Endothelial cell of umbilical vein (primary cell): ENCODE results near the gene PRR18. TPM values are rescaled to one million over a fixed set of nuclear protein-coding genes. Genes with fewer than 3 reads are reported as not detected.

ENCODE experiments used
- BruUV-seq: library from RNA; stranded (reverse); fragments of 400-500 nt; replicated peaks from 2 replicates; lab custom pipeline; 2021; lab: Mats Ljungman, UMichigan
- CTCF ChIA-PET: fragments of 300-600, 350-600 bp; sonication (Branson Sonifier 250); formaldehyde crosslinking; loops from one replicate; lab custom pipeline; 2021; ENCODE audit warnings: antibody characterized with exemption, inconsistent platforms; lab: Charles Lee
- POLR2A ChIA-PET: fragments of 300-600, 350-600 bp; sonication (Branson Sonifier 250); formaldehyde crosslinking; loops from one replicate; lab custom pipeline; 2021; ENCODE audit warnings: antibody characterized with exemption, inconsistent platforms; lab: Charles Lee
- DNase-seq: peaks from one replicate; pipeline ENCODE4 v3.0.0-alpha.2; 2011; ENCODE audit warnings: low read depth, low spot score
- FAIRE-seq: peaks from 2 replicates; lab custom pipeline; 2011; peaks lifted over from hg19 to GRCh38; lab: Jason Lieb, UNC
- H2AFZ ChIP-seq: 2 replicates; pipeline ENCODE4 v1.6.0; 2012; ENCODE audit warnings: low read depth, low read length, control low read depth, inconsistent platforms
- H3K27ac ChIP-seq: 2 replicates; pipeline ENCODE4 v1.5.1; 2011; ENCODE audit warnings: low read depth, mild to moderate bottlenecking, control low read depth, low read length, moderate library complexity; ENCODE audit not compliant: insufficient read depth
- H3K27me3 ChIP-seq, 2 experiments: 2 replicates each; pipeline versions ENCODE4 v1.6.0 to v1.6.1; 2011; ENCODE audit warnings: low read length in 2 of 2, mixed read lengths in 1 of 2; ENCODE audit not compliant: control insufficient read depth in 2 of 2, insufficient read depth in 2 of 2
- H3K36me3 ChIP-seq, 2 experiments: 2 replicates in 1 of 2; 3 replicates in 1 of 2; pipeline ENCODE4 v1.5.1; 2011; ENCODE audit warnings: low read length in 2 of 2, mild to moderate bottlenecking in 1 of 2, moderate library complexity in 1 of 2; ENCODE audit not compliant: control insufficient read depth in 2 of 2, insufficient read depth in 2 of 2; ENCODE audit errors: extremely low read depth in 1 of 2
- H3K4me1 ChIP-seq: 3 replicates; pipeline ENCODE4 v1.5.1; 2011; ENCODE audit warnings: mild to moderate bottlenecking, low read length; ENCODE audit not compliant: control insufficient read depth, insufficient read depth; ENCODE audit errors: extremely low read depth
- H3K4me2 ChIP-seq: 2 replicates; pipeline ENCODE4 v1.6.1; 2011; ENCODE audit warnings: low read length, control low read depth, mixed read lengths; ENCODE audit not compliant: insufficient read depth
- H3K4me3 ChIP-seq, 3 experiments: fragments of 200-600 bp in 1 of 3; sonication (generic), shearing (Covaris generic) in 1 of 3; replicated peaks in 1 of 3; 2 replicates each; pipeline ENCODE4 v1.5.1; 2011 to 2016; ENCODE audit warnings: control low read depth in 3 of 3, low read length in 3 of 3, mild to moderate bottlenecking in 2 of 3, inconsistent platforms in 1 of 3, low read depth in 1 of 3, moderate library complexity in 1 of 3; ENCODE audit not compliant: insufficient read depth in 1 of 3
- H3K79me2 ChIP-seq: 2 replicates; pipeline ENCODE4 v1.6.0; 2012; ENCODE audit warnings: low read length, inconsistent platforms; ENCODE audit not compliant: control insufficient read depth, insufficient read depth
- H3K9ac ChIP-seq: replicated peaks from 2 replicates; pipeline ENCODE3; 2011; ENCODE audit warnings: low read length, control low read depth; ENCODE audit not compliant: insufficient read depth; ENCODE audit errors: extremely low read depth
- H3K9me1 ChIP-seq: replicated peaks from 3 replicates; pipeline ENCODE4 v1.6.0; 2011; ENCODE audit warnings: mild to moderate bottlenecking, low read length; ENCODE audit not compliant: control insufficient read depth, insufficient read depth; ENCODE audit errors: extremely low read depth
- H3K9me3 ChIP-seq: replicated peaks from 2 replicates; pipeline ENCODE4 v1.5.1; 2012; ENCODE audit warnings: low read length, inconsistent platforms; ENCODE audit not compliant: control insufficient read depth, insufficient read depth
- H4K20me1 ChIP-seq: replicated peaks from 2 replicates; pipeline ENCODE3; 2011; ENCODE audit warnings: mild to moderate bottlenecking, low read length; ENCODE audit not compliant: control insufficient read depth, insufficient read depth; ENCODE audit errors: extremely low read depth
- EZH2 ChIP-seq: IDR thresholded peaks from 2 replicates; pipeline ENCODE4 v1.6.1; 2012; ENCODE audit warnings: borderline replicate concordance, low read depth, mild to moderate bottlenecking, moderate library complexity, low read length, inconsistent platforms; ENCODE audit not compliant: severe bottlenecking
- FOS ChIP-seq: IDR thresholded peaks from 2 replicates; pipeline ENCODE4 v1.6.1; 2011; ENCODE audit warnings: mild to moderate bottlenecking, low read length, moderate library complexity, borderline replicate concordance; ENCODE audit not compliant: insufficient read depth
- GATA2 ChIP-seq: IDR thresholded peaks from 2 replicates; pipeline ENCODE4 v1.7.0; 2011; ENCODE audit warnings: low read depth, mild to moderate bottlenecking, moderate library complexity, mixed read lengths, low read length; ENCODE audit not compliant: insufficient read length, insufficient read depth
- JUN ChIP-seq: IDR thresholded peaks from 2 replicates; pipeline ENCODE4 v1.6.1; 2011; ENCODE audit warnings: borderline replicate concordance, low read depth; ENCODE audit not compliant: insufficient read length, insufficient read depth
- MYC ChIP-seq: IDR thresholded peaks from one replicate; pipeline ENCODE4 v1.6.1; 2011; ENCODE audit warnings: mild to moderate bottlenecking, low read depth, low read length
- POLR2A ChIP-seq: IDR thresholded peaks from 2 replicates; pipeline ENCODE4 v1.6.1; 2012; ENCODE audit warnings: low read depth, mild to moderate bottlenecking, control low read depth, low read length
- POLR2AphosphoS5 ChIP-seq: IDR thresholded peaks from 2 replicates; pipeline ENCODE4 v1.6.1; 2012; ENCODE audit warnings: low read depth, mild to moderate bottlenecking, control low read depth, low read length, moderate library complexity; ENCODE audit not compliant: insufficient read depth
- dilution Hi-C: fragments of 300-500 bp; cut with MboI; formaldehyde crosslinking; loops from one replicate; pipeline ENCODE4 v1.15.0; 2019; ENCODE audit warnings: low sequenced_read_pairs; ENCODE audit not compliant: extremely low pct_ligation_motif_present
- intact Hi-C: fragments of 100-400 bp; cut with micrococcal nuclease; formaldehyde crosslinking; loops from one replicate; pipeline ENCODE4 v1.10.0; 2022
- polyA plus RNA-seq, 4 experiments: library from polyadenylated mRNA; depleted of rRNA in 3 of 4; stranded (reverse) in 3 of 4; unstranded in 1 of 4; fragments of >200 nt; gene quantifications; 2 replicates each; pipeline versions ENCODE4 v1.2.1 to v1.2.3, GENCODE V29; 2011 to 2012; ENCODE audit warnings: missing spikeins in 1 of 4
- total RNA-seq: library from RNA; stranded (reverse); gene quantifications from 2 replicates; pipeline ENCODE4 v1.2.3, GENCODE V29; 2021
- TF ChIP-seq, protein P1 (sequence below): IDR thresholded peaks from 2 replicates; pipeline ENCODE4 v1.6.1; 2011; ENCODE audit not compliant: insufficient read depth, insufficient read length
- TF ChIP-seq, protein P2 (sequence below), 2 donors: IDR thresholded peaks; 1 replicate in 1 of 2; 2 replicates in 1 of 2; pipeline ENCODE4 v1.5.1; 2011; ENCODE audit warnings: low read length in 2 of 2, mild to moderate bottlenecking in 2 of 2, moderate library complexity in 2 of 2, control low read depth in 1 of 2, inconsistent platforms in 1 of 2, low read depth in 1 of 2; ENCODE audit not compliant: insufficient read depth in 1 of 2; ENCODE audit errors: extremely low read depth in 1 of 2

PRR18 gene
- total and polyA plus RNA-seq, 2 donors (not counting 3 experiments of a cell fraction or from before 2014, with no cell fraction given) = not detected

DNA sequence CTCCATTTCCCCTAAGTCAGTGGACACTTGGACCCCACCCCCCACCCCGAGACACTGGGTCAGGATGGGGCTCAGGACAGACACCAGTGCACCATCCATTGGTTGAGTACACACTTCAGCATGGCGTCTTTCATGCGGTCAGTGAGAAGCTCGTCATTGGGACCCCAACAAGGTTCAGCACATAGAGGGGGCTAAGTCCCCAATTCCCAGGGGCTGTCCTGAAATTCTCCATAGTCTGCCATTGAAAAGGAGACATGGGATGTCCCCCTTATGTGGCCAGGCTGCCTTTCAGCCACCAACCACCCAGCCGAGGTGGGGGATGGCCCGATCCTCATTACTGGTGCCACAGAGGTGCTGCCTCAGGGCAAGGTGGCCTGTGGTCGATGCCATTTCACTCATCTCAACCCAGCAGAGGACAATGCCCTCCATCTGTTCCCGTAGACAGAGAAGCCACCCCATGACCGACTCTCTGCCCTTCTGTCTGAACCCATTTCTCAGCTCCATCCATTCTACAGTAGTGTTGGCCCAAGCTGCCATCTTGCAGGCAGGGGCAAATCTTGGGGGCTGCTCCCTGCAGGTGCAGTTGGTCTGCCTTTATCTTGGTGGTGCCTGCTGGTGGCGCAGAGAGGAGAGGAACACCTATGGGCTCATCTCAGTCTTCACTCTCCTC, 37.4 kb downstream of the PRR18 start:
- Histone ChIP-seq H3K9me1 (no peaks in the 10 kb centered on the region), H3K36me3 (no peaks in the 10 kb centered on the region), H3K27ac (no peak overlapping the region), H4K20me1 (no peaks in the 10 kb centered on the region), H3K9ac (no peak overlapping the region), H3K27me3 (peaks cover 8 to 23% of the 10 kb centered on the region in 2 experiments), H3K79me2 (no peaks in the 10 kb centered on the region), H3K4me2 (no peak overlapping the region), H2AFZ (no peak overlapping the region), H3K4me1 (no peaks in the 10 kb centered on the region), H3K4me3 (no peak overlapping the region), H3K9me3 (no peaks in the 10 kb centered on the region)
- dilution Hi-C loops = no loop called here
- no peak for DNase-seq
- TF ChIP-seq JUN = no peak
- no peak for TF ChIP-seq FOS
- no peak for TF ChIP-seq POLR2AphosphoS5
- FAIRE-seq = no peak
- BruUV-seq = no TSS peak
- CTCF ChIA-PET = interaction anchor here (1.7 kb wide), 1 partner anchor 130 kb away, joined by 5 read pairs; no protein-coding TSS in a partner anchor
- POLR2A ChIA-PET = no interaction called here
- intact Hi-C loops = loop anchor here (10.0 kb wide), 1 partner anchor 684 kb away; the partner anchor contains the start of gene RNASET2

DNA sequence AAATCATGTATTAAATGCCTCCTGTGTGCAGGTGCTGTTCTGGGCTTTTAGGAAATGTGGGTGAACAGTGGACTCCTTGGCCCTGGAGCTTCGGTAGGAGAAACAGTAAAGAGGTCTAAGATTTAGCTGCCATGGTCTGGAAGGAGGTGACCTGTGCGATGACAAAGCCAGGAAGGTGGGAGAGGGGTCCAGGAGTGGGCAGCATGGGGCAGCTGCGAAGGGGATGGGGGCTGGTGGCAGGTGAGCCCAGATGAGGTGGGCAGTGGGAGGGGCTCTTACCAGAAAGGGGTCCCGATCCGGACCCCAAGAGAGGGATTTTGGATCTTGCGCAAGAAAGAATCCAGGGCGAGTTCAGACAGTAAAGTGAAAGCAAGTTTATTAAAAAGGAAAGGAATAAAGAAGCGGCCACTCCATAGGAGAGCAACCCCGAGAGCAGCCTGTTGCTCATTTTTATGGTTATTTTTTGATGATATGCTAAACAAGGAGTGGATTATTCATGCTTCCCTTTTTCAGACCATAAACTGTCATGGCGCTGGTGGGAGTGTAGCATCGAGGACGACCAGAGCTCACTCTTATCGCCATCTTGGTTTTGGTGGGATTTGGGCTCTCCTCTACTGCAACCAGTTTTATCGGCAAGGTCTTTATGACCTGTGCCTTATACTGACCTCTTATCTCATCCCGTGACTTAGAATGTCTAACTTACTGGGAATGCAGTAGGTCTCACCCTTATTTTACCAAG, 38.7 kb downstream of the PRR18 start:
- intact Hi-C loops = loop anchor here (10.0 kb wide), 1 partner anchor 685 kb away; the partner anchor contains the start of gene RNASET2
- no peaks in the 10 kb centered on the region for H3K36me3 ChIP-seq
- no peak overlapping the region for H3K27ac ChIP-seq
- no peak overlapping the region for H2AFZ ChIP-seq
- TF ChIP-seq POLR2AphosphoS5 (no peak), MYC (no peak), POLR2A (no peak), JUN (no peak), FOS (no peak), GATA2 (no peak), EZH2 (no peak)
- TF ChIP-seq, protein P1, sequence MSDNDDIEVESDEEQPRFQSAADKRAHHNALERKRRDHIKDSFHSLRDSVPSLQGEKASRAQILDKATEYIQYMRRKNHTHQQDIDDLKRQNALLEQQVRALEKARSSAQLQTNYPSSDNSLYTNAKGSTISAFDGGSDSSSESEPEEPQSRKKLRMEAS = no peak
- TF ChIP-seq, protein P2, sequence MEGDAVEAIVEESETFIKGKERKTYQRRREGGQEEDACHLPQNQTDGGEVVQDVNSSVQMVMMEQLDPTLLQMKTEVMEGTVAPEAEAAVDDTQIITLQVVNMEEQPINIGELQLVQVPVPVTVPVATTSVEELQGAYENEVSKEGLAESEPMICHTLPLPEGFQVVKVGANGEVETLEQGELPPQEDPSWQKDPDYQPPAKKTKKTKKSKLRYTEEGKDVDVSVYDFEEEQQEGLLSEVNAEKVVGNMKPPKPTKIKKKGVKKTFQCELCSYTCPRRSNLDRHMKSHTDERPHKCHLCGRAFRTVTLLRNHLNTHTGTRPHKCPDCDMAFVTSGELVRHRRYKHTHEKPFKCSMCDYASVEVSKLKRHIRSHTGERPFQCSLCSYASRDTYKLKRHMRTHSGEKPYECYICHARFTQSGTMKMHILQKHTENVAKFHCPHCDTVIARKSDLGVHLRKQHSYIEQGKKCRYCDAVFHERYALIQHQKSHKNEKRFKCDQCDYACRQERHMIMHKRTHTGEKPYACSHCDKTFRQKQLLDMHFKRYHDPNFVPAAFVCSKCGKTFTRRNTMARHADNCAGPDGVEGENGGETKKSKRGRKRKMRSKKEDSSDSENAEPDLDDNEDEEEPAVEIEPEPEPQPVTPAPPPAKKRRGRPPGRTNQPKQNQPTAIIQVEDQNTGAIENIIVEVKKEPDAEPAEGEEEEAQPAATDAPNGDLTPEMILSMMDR (IDR thresholded peaks at IDR 0.05; ENCODE audit: extremely low read depth in 1 of 2, insufficient read depth in 1 of 2, low read depth in 1 of 2, low read length in 2 of 2) = no peak
- H3K27me3 ChIP-seq = peaks cover 11 to 23% of the 10 kb centered on the region in 2 experiments
- no peaks in the 10 kb centered on the region for H4K20me1 ChIP-seq
- H3K4me3 ChIP-seq = no peak overlapping the region
- no peak overlapping the region for H3K4me2 ChIP-seq
- no peaks in the 10 kb centered on the region for H3K9me1 ChIP-seq
- BruUV-seq = no TSS peak
- no peak for DNase-seq
- POLR2A ChIA-PET = no interaction called here
- no peak for FAIRE-seq
- H3K4me1 ChIP-seq = no peaks in the 10 kb centered on the region
- H3K9ac ChIP-seq = no peak overlapping the region
- no peaks in the 10 kb centered on the region for H3K79me2 ChIP-seq
- CTCF ChIA-PET = no interaction called here
- H3K9me3 ChIP-seq = no peaks in the 10 kb centered on the region
- dilution Hi-C loops = no loop called here
